OCI-LY3 (cell line): ENCODE results near the gene GNA12.

Source experiments
- CTCF ChIP-seq: fragments of 200-600, 300-600 bp; sonication (generic); IDR thresholded peaks from 2 replicates; pipeline ENCODE4 v1.5.1; 2014; ENCODE audit warnings: antibody characterized with exemption, low read length, low read depth
- EZH2phosphoT487 ChIP-seq: fragments of 200-600 bp; shearing (Covaris generic); IDR thresholded peaks from 2 replicates; pipeline ENCODE4 v1.6.1; 2018; ENCODE audit warnings: antibody characterized with exemption, mixed run types, low read depth

GRCh38 chr7:2845034-2845592, 1.0 kb upstream of the GNA12 start:
- no peak for TF ChIP-seq CTCF
- no peak for TF ChIP-seq EZH2phosphoT487
